NCI-H146 (cell line): ENCODE results near the gene ARHGAP22.

Experiments
- DNase-seq: peaks from one replicate; lab custom pipeline; 2025; lab: John Stamatoyannopoulos, UW

Gene ARHGAP22

GRCh38 chr10:48511875-48512231 is 93.0 kb downstream of the ARHGAP22 start:
- DNase-seq, result no peak

GRCh38 chr10:48511066-48511874 is 93.6 kb downstream of the ARHGAP22 start:
- no peak for DNase-seq

GRCh38 chr10:48509974-48510692 is 94.7 kb downstream of the ARHGAP22 start:
- DNase-seq, result peak; percentile 17

GRCh38 chr10:48508791-48509772 is 95.8 kb downstream of the ARHGAP22 start:
- no peak for DNase-seq

GRCh38 chr10:48507933-48508790 is 96.7 kb downstream of the ARHGAP22 start:
- DNase-seq, result peak; percentile 34

GRCh38 chr10:48507494-48507893 is 97.4 kb downstream of the ARHGAP22 start:
- DNase-seq, result no peak

- peak; percentile 44 for DNase-seq
These were observed 98.5 kb downstream of the ARHGAP22 start for GRCh38 chr10:48506147-48506917.

GRCh38 chr10:48505394-48506112 is 99.3 kb downstream of the ARHGAP22 start:
- peak; percentile 12 for DNase-seq

GRCh38 chr10:48504141-48504885 is 100.6 kb downstream of the ARHGAP22 start:
- DNase-seq, result no peak

- DNase-seq, result no peak
These were observed 101.5 kb downstream of the ARHGAP22 start for GRCh38 chr10:48503293-48503911.

GRCh38 chr10:48502791-48503190 is 102.1 kb downstream of the ARHGAP22 start:
- DNase-seq, result no peak

- no peak for DNase-seq
These were observed 102.8 kb downstream of the ARHGAP22 start for GRCh38 chr10:48501787-48502771.

GRCh38 chr10:48501226-48501625 is 103.6 kb downstream of the ARHGAP22 start:
- DNase-seq, result no peak

- DNase-seq, result no peak
These were observed 104.1 kb downstream of the ARHGAP22 start for GRCh38 chr10:48500771-48501170.

GRCh38 chr10:48498940-48499510 is 105.8 kb downstream of the ARHGAP22 start:
- DNase-seq, result no peak

GRCh38 chr10:48497780-48498770 is 106.8 kb downstream of the ARHGAP22 start:
- no peak for DNase-seq
